ENCODE measurements around the gene CACNG8.

DNA sequence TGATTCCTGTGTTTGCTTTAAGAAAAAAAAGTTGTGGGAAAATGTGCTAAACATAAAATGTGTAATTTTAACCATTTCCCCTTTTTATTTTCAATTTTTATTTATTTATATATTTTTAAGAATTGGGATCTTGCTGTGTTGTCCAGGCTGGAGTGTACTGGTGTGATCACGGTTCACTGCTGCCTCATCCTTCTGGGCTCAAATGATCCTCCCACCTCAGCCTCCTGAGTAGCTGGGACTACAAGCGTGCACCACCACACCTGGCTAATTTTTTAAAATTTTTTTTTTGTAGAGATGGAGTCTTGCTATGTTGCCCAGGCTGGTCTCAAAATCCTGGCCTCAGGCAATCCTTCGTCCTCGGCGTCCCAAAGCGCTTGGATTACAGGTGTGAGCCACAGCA lies 47.7 kb downstream of the CACNG8 start:
- TF ChIP-seq, protein P1, sequence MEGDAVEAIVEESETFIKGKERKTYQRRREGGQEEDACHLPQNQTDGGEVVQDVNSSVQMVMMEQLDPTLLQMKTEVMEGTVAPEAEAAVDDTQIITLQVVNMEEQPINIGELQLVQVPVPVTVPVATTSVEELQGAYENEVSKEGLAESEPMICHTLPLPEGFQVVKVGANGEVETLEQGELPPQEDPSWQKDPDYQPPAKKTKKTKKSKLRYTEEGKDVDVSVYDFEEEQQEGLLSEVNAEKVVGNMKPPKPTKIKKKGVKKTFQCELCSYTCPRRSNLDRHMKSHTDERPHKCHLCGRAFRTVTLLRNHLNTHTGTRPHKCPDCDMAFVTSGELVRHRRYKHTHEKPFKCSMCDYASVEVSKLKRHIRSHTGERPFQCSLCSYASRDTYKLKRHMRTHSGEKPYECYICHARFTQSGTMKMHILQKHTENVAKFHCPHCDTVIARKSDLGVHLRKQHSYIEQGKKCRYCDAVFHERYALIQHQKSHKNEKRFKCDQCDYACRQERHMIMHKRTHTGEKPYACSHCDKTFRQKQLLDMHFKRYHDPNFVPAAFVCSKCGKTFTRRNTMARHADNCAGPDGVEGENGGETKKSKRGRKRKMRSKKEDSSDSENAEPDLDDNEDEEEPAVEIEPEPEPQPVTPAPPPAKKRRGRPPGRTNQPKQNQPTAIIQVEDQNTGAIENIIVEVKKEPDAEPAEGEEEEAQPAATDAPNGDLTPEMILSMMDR (IDR thresholded peaks at IDR 0.05), result no peak
- TF ChIP-seq ZNF138 (CRISPR knock-in tag; conservative IDR thresholded peaks at IDR 0.05), result no peak
- TF ChIP-seq, protein P2, sequence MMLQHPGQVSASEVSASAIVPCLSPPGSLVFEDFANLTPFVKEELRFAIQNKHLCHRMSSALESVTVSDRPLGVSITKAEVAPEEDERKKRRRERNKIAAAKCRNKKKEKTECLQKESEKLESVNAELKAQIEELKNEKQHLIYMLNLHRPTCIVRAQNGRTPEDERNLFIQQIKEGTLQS (CRISPR knock-in tag; conservative IDR thresholded peaks at IDR 0.05), result no peak
- TF ChIP-seq, protein P3, sequence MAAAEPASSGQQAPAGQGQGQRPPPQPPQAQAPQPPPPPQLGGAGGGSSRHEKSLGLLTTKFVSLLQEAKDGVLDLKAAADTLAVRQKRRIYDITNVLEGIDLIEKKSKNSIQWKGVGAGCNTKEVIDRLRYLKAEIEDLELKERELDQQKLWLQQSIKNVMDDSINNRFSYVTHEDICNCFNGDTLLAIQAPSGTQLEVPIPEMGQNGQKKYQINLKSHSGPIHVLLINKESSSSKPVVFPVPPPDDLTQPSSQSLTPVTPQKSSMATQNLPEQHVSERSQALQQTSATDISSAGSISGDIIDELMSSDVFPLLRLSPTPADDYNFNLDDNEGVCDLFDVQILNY (CRISPR knock-in tag; IDR thresholded peaks at IDR 0.05), result no peak
- TF ChIP-seq, protein P4, sequence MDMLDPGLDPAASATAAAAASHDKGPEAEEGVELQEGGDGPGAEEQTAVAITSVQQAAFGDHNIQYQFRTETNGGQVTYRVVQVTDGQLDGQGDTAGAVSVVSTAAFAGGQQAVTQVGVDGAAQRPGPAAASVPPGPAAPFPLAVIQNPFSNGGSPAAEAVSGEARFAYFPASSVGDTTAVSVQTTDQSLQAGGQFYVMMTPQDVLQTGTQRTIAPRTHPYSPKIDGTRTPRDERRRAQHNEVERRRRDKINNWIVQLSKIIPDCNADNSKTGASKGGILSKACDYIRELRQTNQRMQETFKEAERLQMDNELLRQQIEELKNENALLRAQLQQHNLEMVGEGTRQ (CRISPR knock-in tag; IDR thresholded peaks at IDR 0.05), result no peak

Measured in WTC11 (cell line).